ENCODE measurements around the gene CAPS.

CAPS gene

GRCh38 chr19:5913739-5914357 is at the start of gene CAPS:
Gene CAPS (plus strand): TSS chr19:5914254. CDS start chr19:5914407, 153 bp downstream.
- Histone ChIP-seq H3K36me3 (replicated peaks; ENCODE audit: low read depth, low read length) (peaks cover 42% of the 10 kb centered on the region), H3K4me2 (ENCODE audit: low read length) (no peak within 1 kb of the TSS), H3K27ac (ENCODE audit: low read length) (no peak within 1 kb of the TSS), H3K4me1 (ENCODE audit: low read length) (no peaks in the 10 kb centered on the region), H3K9ac (ENCODE audit: low read length) (no peak within 1 kb of the TSS), H2AFZ (ENCODE audit: low read depth, low read length) (no peak within 1 kb of the TSS), H4K20me1 (ENCODE audit: insufficient read depth, low read length) (no peaks in the 10 kb centered on the region), H3K4me3 (ENCODE audit: low read length) (no peak within 1 kb of the TSS), H3K9me3 (ENCODE audit: insufficient read depth, low read length) (no peaks in the 10 kb centered on the region), H3K27me3 (ENCODE audit: low read depth, low read length) (no peaks in the 10 kb centered on the region), H3K79me2 (ENCODE audit: low read length) (no peaks in the 10 kb centered on the region)
- no peak for TF ChIP-seq CTCF (IDR thresholded peaks at IDR 0.05; ENCODE audit: low read depth, low read length)
- no peak for TF ChIP-seq EZH2phosphoT487 (IDR thresholded peaks at IDR 0.05; ENCODE audit: low read depth)

- Histone ChIP-seq H3K36me3 (replicated peaks; ENCODE audit: low read depth, low read length) (no peaks in the 10 kb centered on the region), H3K79me2 (ENCODE audit: low read length) (no peaks in the 10 kb centered on the region), H3K9me3 (ENCODE audit: insufficient read depth, low read length) (no peaks in the 10 kb centered on the region), H3K4me3 (ENCODE audit: low read length) (no peak overlapping the region), H3K27ac (ENCODE audit: low read length) (no peak overlapping the region), H3K4me1 (ENCODE audit: low read length) (no peaks in the 10 kb centered on the region), H3K9ac (ENCODE audit: low read length) (no peak overlapping the region), H3K27me3 (ENCODE audit: low read depth, low read length) (no peaks in the 10 kb centered on the region; the same call in 1 of the 2 replicates), H3K4me2 (ENCODE audit: low read length) (no peak overlapping the region), H4K20me1 (ENCODE audit: insufficient read depth, low read length) (no peaks in the 10 kb centered on the region), H2AFZ (ENCODE audit: low read depth, low read length) (no peak overlapping the region)
- TF ChIP-seq CTCF (IDR thresholded peaks at IDR 0.05; ENCODE audit: low read depth, low read length) (no peak), EZH2phosphoT487 (IDR thresholded peaks at IDR 0.05; ENCODE audit: low read depth) (no peak)
Observed at GRCh38 chr19:5864725-5865486, 49.1 kb upstream of the CAPS start.

GRCh38 chr19:5865772-5866171 is 48.3 kb upstream of the CAPS start:
- Histone ChIP-seq H3K27me3 (ENCODE audit: low read depth, low read length) (no peaks in the 10 kb centered on the region; the same call in 1 of the 2 replicates), H3K4me2 (ENCODE audit: low read length) (no peak overlapping the region), H3K9ac (ENCODE audit: low read length) (no peak overlapping the region), H3K27ac (ENCODE audit: low read length) (no peak overlapping the region), H3K9me3 (ENCODE audit: insufficient read depth, low read length) (no peaks in the 10 kb centered on the region), H3K4me3 (ENCODE audit: low read length) (no peak overlapping the region), H3K4me1 (ENCODE audit: low read length) (no peaks in the 10 kb centered on the region), H4K20me1 (ENCODE audit: insufficient read depth, low read length) (no peaks in the 10 kb centered on the region), H3K36me3 (replicated peaks; ENCODE audit: low read depth, low read length) (no peaks in the 10 kb centered on the region), H2AFZ (ENCODE audit: low read depth, low read length) (no peak overlapping the region), H3K79me2 (ENCODE audit: low read length) (no peaks in the 10 kb centered on the region)
- TF ChIP-seq CTCF (IDR thresholded peaks at IDR 0.05; ENCODE audit: low read depth, low read length) (no peak), EZH2phosphoT487 (IDR thresholded peaks at IDR 0.05; ENCODE audit: low read depth) (no peak)
